Measurements from ENCODE around the gene UQCC5.

The UQCC5 gene

GRCh38 chr3:52514576-52514975, 21.8 kb upstream of the UQCC5 start:
- Histone ChIP-seq H3K4me1 (ENCODE audit: control insufficient read depth, insufficient read depth, low read length) (no peaks in the 10 kb centered on the region), H3K36me3 (ENCODE audit: control insufficient read depth in 2 of 2, insufficient read depth in 1 of 2, low read length in 2 of 2) (no peaks in the 10 kb centered on the region), H3K27ac (ENCODE audit: extremely low read depth, low read depth, low read length) (no peak overlapping the region), H3K9me3 (ENCODE audit: control insufficient read depth, insufficient read depth, low read depth, low read length) (no peaks in the 10 kb centered on the region), H3K4me3 (ENCODE audit: low read depth, low read length) (no peak overlapping the region)
- POLR2A ChIA-PET = interaction anchor here (0.6 kb wide), 1 partner anchor 73 kb away, joined by 3 read pairs; no protein-coding TSS in a partner anchor
- CTCF ChIA-PET = no interaction called here
- TF ChIP-seq ZNF148 (tag by site-specific recombination; IDR thresholded peaks at IDR 0.05; ENCODE audit: borderline replicate concordance) (no peak), ZNF560 (tag by site-specific recombination; IDR thresholded peaks at IDR 0.05; ENCODE audit: borderline replicate concordance) (no peak), IKZF3 (tag by site-specific recombination; IDR thresholded peaks at IDR 0.05) (no peak), INSM2 (tag by site-specific recombination; IDR thresholded peaks at IDR 0.05) (no peak), ZNF362 (tag by site-specific recombination; IDR thresholded peaks at IDR 0.05) (no peak), YY2 (tag by site-specific recombination; IDR thresholded peaks at IDR 0.05) (no peak), ZNF155 (tag by site-specific recombination; IDR thresholded peaks at IDR 0.05) (no peak), SCRT1 (tag by site-specific recombination; IDR thresholded peaks at IDR 0.05; ENCODE audit: borderline replicate concordance) (no peak), ZNF341 (tag by site-specific recombination; IDR thresholded peaks at IDR 0.05; ENCODE audit: low read depth) (no peak), ZNF280C (tag by site-specific recombination; IDR thresholded peaks at IDR 0.05) (no peak), ZNF571 (tag by site-specific recombination; IDR thresholded peaks at IDR 0.05) (no peak), ZNF677 (tag by site-specific recombination; IDR thresholded peaks at IDR 0.05) (no peak), ZFHX2 (tag by site-specific recombination; conservative IDR thresholded peaks at IDR 0.05) (no peak)

GRCh38 chr3:52515192-52515591, 21.2 kb upstream of the UQCC5 start:
- Histone ChIP-seq H3K36me3 (ENCODE audit: control insufficient read depth in 2 of 2, insufficient read depth in 1 of 2, low read length in 2 of 2) (no peaks in the 10 kb centered on the region), H3K4me3 (ENCODE audit: low read depth, low read length) (no peak overlapping the region), H3K4me1 (ENCODE audit: control insufficient read depth, insufficient read depth, low read length) (no peaks in the 10 kb centered on the region), H3K27ac (ENCODE audit: extremely low read depth, low read depth, low read length) (no peak overlapping the region), H3K9me3 (ENCODE audit: control insufficient read depth, insufficient read depth, low read depth, low read length) (no peaks in the 10 kb centered on the region)
- ChIA-PET CTCF (interaction anchor here (0.6 kb wide), 1 partner anchor 13 kb away, joined by 3 read pairs; no protein-coding TSS in a partner anchor), POLR2A (no interaction called here)
- no peak for TF ChIP-seq HOXA7 (CRISPR knock-in tag; IDR thresholded peaks at IDR 0.05; ENCODE audit: borderline replicate concordance)
- peak; percentile 13; the same call in 1 of the 2 replicates for TF ChIP-seq KLF1 (tag by site-specific recombination; IDR thresholded peaks at IDR 0.05)
- TF ChIP-seq ZFHX2 (tag by site-specific recombination; conservative IDR thresholded peaks at IDR 0.05) = no peak
